Stromal cell of bone marrow (primary cell): ENCODE data around the gene CYYR1.

Source experiments
- DNase-seq: peaks from one replicate; pipeline ENCODE4 v3.0.0-alpha.2; 2012; ENCODE audit warnings: low read depth

CYYR1 gene

GRCh38 chr21:26572702-26573381, at the start of gene CYYR1:
CYYR1 (minus strand) TSS chr21:26573286; CDS start chr21:26572940, 346 bp downstream.
- no peak for DNase-seq

GRCh38 chr21:26617176-26617575, 44.1 kb upstream of the CYYR1 start:
- no peak for DNase-seq

GRCh38 chr21:26614251-26614650, 41.2 kb upstream of the CYYR1 start:
- DNase-seq = no peak

- no peak for DNase-seq
Measured at GRCh38 chr21:26599261-26599660, 26.2 kb upstream of the CYYR1 start.

GRCh38 chr21:26597981-26598380, 24.9 kb upstream of the CYYR1 start:
- no peak for DNase-seq

- no peak for DNase-seq
Measured at GRCh38 chr21:26597031-26597430, 23.9 kb upstream of the CYYR1 start.

- DNase-seq = no peak
Measured at GRCh38 chr21:26595971-26596370, 22.9 kb upstream of the CYYR1 start.

- no peak for DNase-seq
Measured at GRCh38 chr21:26593800-26594199, 20.7 kb upstream of the CYYR1 start.

- DNase-seq = no peak
Measured at GRCh38 chr21:26591543-26591942, 18.5 kb upstream of the CYYR1 start.

- no peak for DNase-seq
Measured at GRCh38 chr21:26588446-26588845, 15.4 kb upstream of the CYYR1 start.

- DNase-seq = peak; percentile 68
Measured at GRCh38 chr21:26587736-26588201, 14.7 kb upstream of the CYYR1 start.

- no peak for DNase-seq
Measured at GRCh38 chr21:26583769-26584168, 10.7 kb upstream of the CYYR1 start.

- DNase-seq = no peak
Measured at GRCh38 chr21:26581818-26582217, 8.7 kb upstream of the CYYR1 start.

- no peak for DNase-seq
Measured at GRCh38 chr21:26572076-26572701, 897 bp downstream of the CYYR1 start.

- DNase-seq = no peak
Measured at GRCh38 chr21:26570203-26570602, 2.9 kb downstream of the CYYR1 start.

- no peak for DNase-seq
Measured at GRCh38 chr21:26565546-26565945, 7.5 kb downstream of the CYYR1 start.

- DNase-seq = no peak
Measured at GRCh38 chr21:26565111-26565510, 8.0 kb downstream of the CYYR1 start.

GRCh38 chr21:26563856-26564503, 9.1 kb downstream of the CYYR1 start:
- DNase-seq = no peak

- DNase-seq = no peak
Measured at GRCh38 chr21:26560612-26561011, 12.5 kb downstream of the CYYR1 start.

GRCh38 chr21:26559099-26559498, 14.0 kb downstream of the CYYR1 start:
- DNase-seq = no peak

- no peak for DNase-seq
Measured at GRCh38 chr21:26557106-26557505, 16.0 kb downstream of the CYYR1 start.

- DNase-seq = no peak
Measured at GRCh38 chr21:26555540-26556146, 17.4 kb downstream of the CYYR1 start.

- no peak for DNase-seq
Measured at GRCh38 chr21:26554365-26554764, 18.7 kb downstream of the CYYR1 start.
